Measurements from ENCODE around the gene CHN1. TPM values are rescaled to one million over a fixed set of nuclear protein-coding genes. Genes with fewer than 3 reads are reported as not detected.

Gene CHN1
- polyA plus RNA-seq, 4 donors, result 2.0 to 7.8 (median 5.1) TPM

DNA sequence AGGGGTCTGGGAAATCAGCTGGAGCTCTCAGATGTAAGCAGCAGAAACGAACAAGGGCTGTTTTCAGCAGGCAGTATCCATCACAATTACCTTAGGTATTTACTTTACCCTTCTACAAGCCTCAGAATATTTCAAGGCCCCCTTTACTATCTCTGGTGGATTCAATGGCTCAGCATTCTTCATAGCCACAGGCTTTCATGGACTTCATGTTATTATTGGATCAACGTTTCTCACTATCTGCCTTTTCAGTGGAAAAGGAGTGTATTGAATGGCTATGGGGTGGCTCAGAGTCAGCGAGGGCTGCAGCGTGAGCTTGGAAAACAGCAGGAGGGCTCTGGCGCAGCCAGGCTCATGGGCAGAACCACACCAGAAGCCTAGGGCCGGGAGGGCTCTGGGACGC lies 224.3 kb downstream of the CHN1 start:
- H3K27me3 ChIP-seq (ENCODE audit: control insufficient read depth in 3 of 3, insufficient read depth in 3 of 3, low read length in 3 of 3), result peaks cover 0 to 4% (median 0%) of the 10 kb centered on the region in 3 donors
- 83 to 90% (median 86%) methylated on average over 7 of the region's 7 CpGs for WGBS, 3 donors
- H3K4me1 ChIP-seq (ENCODE audit: control insufficient read depth in 3 of 3, insufficient read depth in 2 of 3, low read depth in 1 of 3, low read length in 2 of 3), result peaks cover 0 to 5% (median 0%) of the 10 kb centered on the region in 3 donors
- no peak overlapping the region for H3K4me3 ChIP-seq (ENCODE audit: low read depth in 1 of 3, low read length in 3 of 3)
- no peak for DNase-seq
- no peak for FAIRE-seq
- H3K9me3 ChIP-seq (ENCODE audit: control insufficient read depth in 2 of 2, insufficient read depth in 1 of 2, low read depth in 1 of 2, low read length in 1 of 2), result no peaks in the 10 kb centered on the region
- H3K36me3 ChIP-seq (ENCODE audit: control insufficient read depth in 3 of 3, insufficient read depth in 2 of 3, low read depth in 1 of 3, low read length in 3 of 3), result no peaks in the 10 kb centered on the region
- H3K27ac ChIP-seq (ENCODE audit: low read depth in 1 of 3, low read length in 2 of 3), result no peak overlapping the region

DNA sequence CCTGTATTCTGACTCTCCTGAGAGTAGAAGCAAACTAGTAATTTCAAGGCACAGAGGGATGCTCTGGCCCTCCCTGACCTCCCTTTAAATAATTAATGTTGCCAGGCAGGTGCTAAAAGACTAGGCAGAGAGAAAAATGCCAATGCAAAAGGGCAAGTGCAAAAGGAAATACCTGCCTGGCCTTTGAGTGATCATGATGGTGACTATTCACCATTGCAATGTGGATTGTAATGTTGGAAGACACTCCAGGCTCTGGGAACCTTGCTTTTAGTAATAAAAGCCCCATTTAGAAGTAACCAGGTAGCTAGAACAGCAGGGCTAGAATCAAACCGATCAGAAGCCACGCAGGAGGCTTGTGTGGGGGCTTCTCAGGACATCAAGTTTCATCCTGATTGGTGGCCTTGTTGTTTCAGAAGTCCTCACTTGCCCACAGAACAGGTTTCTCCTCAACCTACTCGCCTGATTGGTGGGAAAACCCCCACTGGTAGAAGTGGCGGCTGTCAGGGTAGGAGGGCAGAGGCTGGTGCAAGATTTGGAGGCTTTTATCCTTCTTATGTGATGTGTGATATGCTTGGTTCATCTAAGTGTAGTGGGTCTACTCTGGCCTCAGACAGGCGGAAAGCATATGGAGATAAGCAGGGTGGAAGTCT lies 224.9 kb downstream of the CHN1 start:
- no peak for DNase-seq
- Histone ChIP-seq H3K4me1 (ENCODE audit: control insufficient read depth in 3 of 3, insufficient read depth in 2 of 3, low read depth in 1 of 3, low read length in 2 of 3) (peaks cover 0 to 5% (median 0%) of the 10 kb centered on the region in 3 donors), H3K27ac (ENCODE audit: low read depth in 1 of 3, low read length in 2 of 3) (no peak overlapping the region), H3K9me3 (ENCODE audit: control insufficient read depth in 2 of 2, insufficient read depth in 1 of 2, low read depth in 1 of 2, low read length in 1 of 2) (no peaks in the 10 kb centered on the region), H3K4me3 (ENCODE audit: low read depth in 1 of 3, low read length in 3 of 3) (no peak overlapping the region), H3K27me3 (ENCODE audit: control insufficient read depth in 3 of 3, insufficient read depth in 3 of 3, low read length in 3 of 3) (peaks cover 0 to 4% (median 0%) of the 10 kb centered on the region in 3 donors), H3K36me3 (ENCODE audit: control insufficient read depth in 3 of 3, insufficient read depth in 2 of 3, low read depth in 1 of 3, low read length in 3 of 3) (no peaks in the 10 kb centered on the region)
- 79 to 83% (median 82%) methylated on average over 5 of the region's 5 CpGs for WGBS, 3 donors
- FAIRE-seq, result no peak

DNA sequence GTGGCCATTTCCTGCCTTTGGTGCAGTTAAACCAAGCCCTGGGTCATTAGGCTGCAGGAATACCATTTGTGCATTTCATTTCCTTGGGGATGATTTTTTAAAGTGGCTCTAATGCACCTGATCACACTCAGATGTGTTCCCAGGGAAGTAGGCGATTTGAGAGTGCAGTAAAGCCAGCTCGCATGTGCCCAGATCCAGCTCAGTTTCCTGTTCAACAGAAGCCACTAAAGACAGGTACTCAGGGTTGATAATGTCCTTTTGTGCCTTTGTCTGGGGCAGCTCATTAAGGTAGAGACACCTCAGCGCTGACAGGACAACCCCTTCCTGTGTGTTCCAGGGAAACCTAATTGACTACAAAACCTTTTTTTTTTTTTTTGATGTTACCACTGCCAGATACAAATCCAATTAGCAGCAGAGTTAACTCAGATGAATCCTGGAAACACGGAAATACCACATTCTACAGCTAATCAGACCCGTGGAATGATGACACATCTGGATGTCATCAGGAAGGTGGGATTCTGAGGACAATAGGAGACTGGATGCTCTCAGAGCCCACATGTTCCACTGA lies 225.7 kb downstream of the CHN1 start:
- no peak for FAIRE-seq
- H3K9me3 ChIP-seq (ENCODE audit: control insufficient read depth in 2 of 2, insufficient read depth in 1 of 2, low read depth in 1 of 2, low read length in 1 of 2), result no peaks in the 10 kb centered on the region

DNA sequence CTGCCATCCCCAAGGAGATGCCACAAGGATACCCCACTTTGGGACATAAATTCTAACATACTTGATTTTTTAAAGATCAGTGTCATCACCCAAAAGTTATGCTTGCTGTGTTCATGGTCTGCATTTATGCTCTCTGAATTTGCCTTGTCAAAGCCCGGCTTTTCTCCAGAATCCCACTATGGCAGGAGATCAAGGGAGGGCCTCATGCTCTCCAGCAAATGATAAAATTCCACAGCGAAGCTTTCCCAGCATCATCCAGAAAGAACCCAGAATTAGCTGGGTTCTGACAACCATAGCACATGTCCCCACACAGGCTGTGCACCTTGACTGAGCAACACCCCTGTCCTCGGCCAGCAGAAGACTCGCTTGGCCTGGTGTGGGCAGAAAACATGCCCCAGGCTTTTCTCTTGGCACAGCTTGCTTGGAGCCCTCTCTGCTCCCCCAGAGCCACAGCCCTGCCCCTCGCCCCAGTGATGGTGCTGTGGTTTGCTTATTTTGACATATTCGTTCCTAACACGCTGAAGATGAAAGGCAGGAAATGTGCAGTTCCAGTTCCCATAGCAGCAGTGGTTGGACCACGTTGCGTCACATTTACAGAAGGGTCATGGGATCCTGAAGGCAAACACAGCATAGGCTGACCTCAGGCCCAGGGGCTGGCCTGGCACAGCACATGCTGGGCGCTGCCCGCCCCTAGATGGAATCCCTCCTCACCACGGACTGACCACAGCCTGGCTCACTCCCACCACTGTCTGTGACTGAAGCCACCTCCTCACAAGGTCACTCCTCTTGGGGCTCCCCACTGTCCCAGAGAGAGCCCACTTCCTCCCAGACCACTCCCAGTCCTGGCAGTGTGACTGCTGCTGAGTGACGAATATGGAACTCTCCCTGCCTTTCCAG lies 226.8 kb downstream of the CHN1 start:
- DNase-seq (peak in 1 of 2 donors; percentile 29), FAIRE-seq (no peak)
- H3K9me3 ChIP-seq (ENCODE audit: control insufficient read depth in 2 of 2, insufficient read depth in 1 of 2, low read depth in 1 of 2, low read length in 1 of 2), result no peaks in the 10 kb centered on the region
- H3K4me3 ChIP-seq (ENCODE audit: low read depth in 1 of 3, low read length in 3 of 3), result no peak overlapping the region
- H3K4me1 ChIP-seq (ENCODE audit: control insufficient read depth in 3 of 3, insufficient read depth in 2 of 3, low read depth in 1 of 3, low read length in 2 of 3), result peaks cover 0 to 5% (median 0%) of the 10 kb centered on the region in 3 donors
- no peaks in the 10 kb centered on the region for H3K36me3 ChIP-seq (ENCODE audit: control insufficient read depth in 3 of 3, insufficient read depth in 2 of 3, low read depth in 1 of 3, low read length in 3 of 3)
- WGBS, 3 donors, result 59 to 78% (median 72%) methylated on average over 13 of the region's 13 CpGs
- peak overlapping the region in 1 of 3 donors; percentile 57 for H3K27ac ChIP-seq (ENCODE audit: low read depth in 1 of 3, low read length in 2 of 3)
- H3K27me3 ChIP-seq (ENCODE audit: control insufficient read depth in 3 of 3, insufficient read depth in 3 of 3, low read length in 3 of 3), result peaks cover 0 to 2% (median 0%) of the 10 kb centered on the region in 3 donors

More for the DNA sequence above, 225.7 kb downstream of the CHN1 start:
- Histone ChIP-seq H3K27me3 (ENCODE audit: control insufficient read depth in 3 of 3, insufficient read depth in 3 of 3, low read length in 3 of 3) (peaks cover 0 to 4% (median 0%) of the 10 kb centered on the region in 3 donors), H3K4me3 (ENCODE audit: low read depth in 1 of 3, low read length in 3 of 3) (no peak overlapping the region), H3K27ac (ENCODE audit: low read depth in 1 of 3, low read length in 2 of 3) (no peak overlapping the region), H3K4me1 (ENCODE audit: control insufficient read depth in 3 of 3, insufficient read depth in 2 of 3, low read depth in 1 of 3, low read length in 2 of 3) (peaks cover 0 to 5% (median 0%) of the 10 kb centered on the region in 3 donors), H3K36me3 (ENCODE audit: control insufficient read depth in 3 of 3, insufficient read depth in 2 of 3, low read depth in 1 of 3, low read length in 3 of 3) (no peaks in the 10 kb centered on the region)
- no peak for DNase-seq
- 70 to 85% (median 82%) methylated on average over 5 of the region's 5 CpGs for WGBS, 3 donors

DNA sequence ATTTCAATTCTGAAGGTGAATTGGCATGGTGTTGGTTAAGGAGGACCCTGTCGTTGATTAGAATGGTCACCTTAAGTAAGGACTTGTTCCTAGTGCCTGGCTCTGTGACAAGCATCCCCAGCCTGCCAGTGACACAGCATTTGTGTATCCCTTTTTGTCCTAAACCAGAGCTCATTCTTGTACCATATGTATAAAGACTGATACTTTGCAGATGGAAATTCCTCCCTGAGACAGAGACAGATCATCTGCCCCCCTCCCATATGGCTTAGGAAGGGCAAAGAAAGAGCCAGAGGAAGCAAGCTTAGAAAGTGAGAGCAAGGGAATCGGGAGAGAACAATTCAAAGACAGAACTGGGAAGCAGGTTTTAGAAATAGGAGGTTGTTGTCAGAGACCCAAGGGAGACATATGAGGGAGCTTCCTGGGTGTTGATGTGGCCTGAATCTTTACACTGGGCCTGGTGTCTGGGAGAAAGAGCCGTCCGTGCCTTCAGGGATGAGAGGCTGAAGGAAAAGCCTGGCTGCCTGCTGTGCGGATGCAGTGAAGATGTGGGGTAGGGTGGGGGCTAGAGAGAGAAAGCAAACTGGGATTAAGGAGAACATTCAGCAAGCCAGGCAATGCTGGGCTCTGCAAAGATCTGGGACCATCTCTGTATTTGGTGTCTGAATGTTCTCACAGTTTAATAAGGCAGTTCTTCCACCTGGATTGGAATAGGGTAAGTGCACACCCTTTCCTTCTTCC lies 227.7 kb downstream of the CHN1 start:
- Histone ChIP-seq H3K27me3 (ENCODE audit: control insufficient read depth in 3 of 3, insufficient read depth in 3 of 3, low read length in 3 of 3) (peaks cover 0 to 2% (median 0%) of the 10 kb centered on the region in 3 donors), H3K4me1 (ENCODE audit: control insufficient read depth in 3 of 3, insufficient read depth in 2 of 3, low read depth in 1 of 3, low read length in 2 of 3) (peaks cover 0 to 5% (median 0%) of the 10 kb centered on the region in 3 donors), H3K9me3 (ENCODE audit: control insufficient read depth in 2 of 2, insufficient read depth in 1 of 2, low read depth in 1 of 2, low read length in 1 of 2) (no peaks in the 10 kb centered on the region), H3K27ac (ENCODE audit: low read depth in 1 of 3, low read length in 2 of 3) (no peak overlapping the region), H3K36me3 (ENCODE audit: control insufficient read depth in 3 of 3, insufficient read depth in 2 of 3, low read depth in 1 of 3, low read length in 3 of 3) (no peaks in the 10 kb centered on the region), H3K4me3 (ENCODE audit: low read depth in 1 of 3, low read length in 3 of 3) (no peak overlapping the region)
- FAIRE-seq (no peak), DNase-seq (no peak)
- WGBS, 3 donors, result 69 to 87% (median 80%) methylated on average over 5 of the region's 5 CpGs

DNA sequence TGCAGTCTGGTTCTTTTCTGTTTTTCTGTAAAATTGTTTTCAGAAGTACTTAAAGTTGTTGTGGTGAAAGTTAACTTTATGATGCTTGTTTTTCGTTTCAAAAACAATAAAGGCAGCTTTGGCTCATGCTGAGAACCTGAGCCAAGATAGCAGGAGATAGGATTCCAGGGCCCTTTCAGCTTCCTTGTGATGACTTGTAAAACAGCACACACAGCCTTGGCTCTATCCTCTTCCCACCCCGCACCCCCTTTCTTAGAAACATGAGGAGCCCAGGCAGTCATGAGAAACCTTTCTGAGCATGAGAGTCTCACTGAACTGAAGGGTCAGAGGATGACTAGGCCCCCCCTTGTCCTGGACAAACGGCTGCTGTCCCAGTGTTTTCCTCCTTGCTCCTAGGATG lies 228.5 kb downstream of the CHN1 start:
- FAIRE-seq (no peak), DNase-seq (no peak)
- Histone ChIP-seq H3K27me3 (ENCODE audit: control insufficient read depth in 3 of 3, insufficient read depth in 3 of 3, low read length in 3 of 3) (peaks cover 0 to 2% (median 0%) of the 10 kb centered on the region in 3 donors), H3K9me3 (ENCODE audit: control insufficient read depth in 2 of 2, insufficient read depth in 1 of 2, low read depth in 1 of 2, low read length in 1 of 2) (no peaks in the 10 kb centered on the region), H3K4me3 (ENCODE audit: low read depth in 1 of 3, low read length in 3 of 3) (no peak overlapping the region), H3K4me1 (ENCODE audit: control insufficient read depth in 3 of 3, insufficient read depth in 2 of 3, low read depth in 1 of 3, low read length in 2 of 3) (peaks cover 0 to 8% (median 0%) of the 10 kb centered on the region in 3 donors), H3K36me3 (ENCODE audit: control insufficient read depth in 3 of 3, insufficient read depth in 2 of 3, low read depth in 1 of 3, low read length in 3 of 3) (no peaks in the 10 kb centered on the region), H3K27ac (ENCODE audit: low read depth in 1 of 3, low read length in 2 of 3) (no peak overlapping the region)
- 66 to 70% (median 68%) methylated on average over 3 of the region's 3 CpGs for WGBS, 3 donors

DNA sequence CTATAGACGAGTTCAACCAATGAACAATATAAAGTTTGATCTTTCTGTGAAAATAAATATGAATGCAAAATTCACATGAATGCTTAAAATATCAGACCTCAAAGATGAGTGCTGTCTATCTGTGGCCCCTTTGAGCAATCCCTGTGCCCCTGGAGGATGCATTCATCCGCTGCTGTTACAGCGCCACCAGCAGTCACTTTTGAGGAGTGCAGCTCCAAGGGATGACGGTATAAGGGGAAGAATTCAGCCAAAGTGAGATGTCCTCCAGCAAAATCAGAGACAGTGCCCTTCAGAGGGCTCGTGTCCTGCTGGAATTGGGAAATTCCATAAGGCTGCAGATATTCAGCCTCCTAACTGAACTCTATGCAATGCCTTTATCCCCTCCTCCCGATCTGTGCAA lies 229.0 kb downstream of the CHN1 start:
- Histone ChIP-seq H3K4me3 (ENCODE audit: low read depth in 1 of 3, low read length in 3 of 3) (no peak overlapping the region), H3K9me3 (ENCODE audit: control insufficient read depth in 2 of 2, insufficient read depth in 1 of 2, low read depth in 1 of 2, low read length in 1 of 2) (no peaks in the 10 kb centered on the region), H3K27me3 (ENCODE audit: control insufficient read depth in 3 of 3, insufficient read depth in 3 of 3, low read length in 3 of 3) (peaks cover 0 to 2% (median 0%) of the 10 kb centered on the region in 3 donors), H3K27ac (ENCODE audit: low read depth in 1 of 3, low read length in 2 of 3) (no peak overlapping the region), H3K36me3 (ENCODE audit: control insufficient read depth in 3 of 3, insufficient read depth in 2 of 3, low read depth in 1 of 3, low read length in 3 of 3) (no peaks in the 10 kb centered on the region), H3K4me1 (ENCODE audit: control insufficient read depth in 3 of 3, insufficient read depth in 2 of 3, low read depth in 1 of 3, low read length in 2 of 3) (peaks cover 0 to 9% (median 0%) of the 10 kb centered on the region in 3 donors)
- DNase-seq, result no peak
- 79% methylated on average over 6 of the region's 6 CpGs for WGBS, 3 donors
- no peak for FAIRE-seq

DNA sequence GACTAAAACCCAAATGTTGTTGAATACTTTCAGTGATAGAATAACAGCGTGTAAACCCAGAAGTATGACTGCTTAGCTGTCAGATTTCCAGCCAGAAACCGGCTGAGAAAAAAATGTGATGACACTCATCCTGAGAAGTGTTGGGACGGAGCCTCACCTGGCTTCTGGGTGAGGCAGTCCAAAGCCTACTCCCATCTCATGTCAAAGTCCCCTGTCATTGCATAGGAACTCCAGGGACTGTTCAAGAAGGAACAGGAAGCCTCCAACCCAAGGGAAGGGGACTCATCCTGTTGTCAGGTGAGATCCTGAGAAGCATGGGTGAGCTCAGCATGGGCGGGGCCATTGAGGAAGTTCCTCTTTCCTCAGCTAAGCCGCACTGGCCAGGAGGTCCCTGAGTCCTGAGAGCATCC lies 229.6 kb downstream of the CHN1 start:
- Histone ChIP-seq H3K27me3 (ENCODE audit: control insufficient read depth in 3 of 3, insufficient read depth in 3 of 3, low read length in 3 of 3) (peaks cover 0 to 2% (median 0%) of the 10 kb centered on the region in 3 donors), H3K4me3 (ENCODE audit: low read depth in 1 of 3, low read length in 3 of 3) (no peak overlapping the region), H3K27ac (ENCODE audit: low read depth in 1 of 3, low read length in 2 of 3) (no peak overlapping the region), H3K9me3 (ENCODE audit: control insufficient read depth in 2 of 2, insufficient read depth in 1 of 2, low read depth in 1 of 2, low read length in 1 of 2) (no peaks in the 10 kb centered on the region), H3K36me3 (ENCODE audit: control insufficient read depth in 3 of 3, insufficient read depth in 2 of 3, low read depth in 1 of 3, low read length in 3 of 3) (no peaks in the 10 kb centered on the region), H3K4me1 (ENCODE audit: control insufficient read depth in 3 of 3, insufficient read depth in 2 of 3, low read depth in 1 of 3, low read length in 2 of 3) (peaks cover 0 to 9% (median 0%) of the 10 kb centered on the region in 3 donors)
- WGBS, 3 donors, result 47 to 76% (median 56%) methylated on average over 5 of the region's 5 CpGs
- peak in 1 of 2 donors; percentile 10 for DNase-seq
- FAIRE-seq, result no peak
